Subcutaneous adipose tissue (tissue), 4 donors: ENCODE results near the gene TTI1. TPM values are rescaled to one million over a fixed set of nuclear protein-coding genes. Genes with fewer than 3 reads are reported as not detected.

ENCODE experiments used
- CTCF ChIP-seq: fragments of 450-650 bp; IDR thresholded peaks from one replicate; pipeline ENCODE4 v1.5.1; 2016; ENCODE audit warnings: low read depth, mild to moderate bottlenecking, control low read depth, antibody characterized with exemption, moderate library complexity
- total RNA-seq, 4 donors: library from RNA; depleted of rRNA; stranded (reverse); fragments of >200 nt; gene quantifications; one replicate each; pipeline ENCODE4 v1.1.0, GENCODE V29; 2016

Gene TTI1
- total RNA-seq, 4 donors from 2014 or later: 9.6 to 14.8 (median 12.6) TPM

- no peak for TF ChIP-seq CTCF
These were observed 3.1 kb upstream of the TTI1 start for GRCh38 chr20:38036366-38036765.

GRCh38 chr20:38034961-38035360 lies 1.7 kb upstream of the TTI1 start:
- no peak for TF ChIP-seq CTCF

- TF ChIP-seq CTCF: no peak
These were observed 923 bp upstream of the TTI1 start for GRCh38 chr20:38034108-38034649.

- no peak for TF ChIP-seq CTCF
These were observed 499 bp downstream of the TTI1 start for GRCh38 chr20:38032585-38033329.

- no peak for TF ChIP-seq CTCF
These were observed 1.3 kb downstream of the TTI1 start for GRCh38 chr20:38031957-38032356.

- TF ChIP-seq CTCF: no peak
These were observed 3.8 kb downstream of the TTI1 start for GRCh38 chr20:38029453-38029852.

GRCh38 chr20:38024496-38024895 lies 8.8 kb downstream of the TTI1 start:
- no peak for TF ChIP-seq CTCF
